K562 (cell line): ENCODE results near the gene BNIP5. TPM values are rescaled to one million over a fixed set of nuclear protein-coding genes. Genes with fewer than 3 reads are reported as not detected.
A peak's percentile ranks its signal among the peaks of the same experiment; 100 is the strongest.

Experiments used
- CHCHD3 ChIP-seq: fragments of 250-450 bp; sonication (Bioruptor Pico); IDR thresholded peaks from 2 replicates; pipeline ENCODE4 v2.1.2; 2022; ENCODE audit warnings: mild to moderate bottlenecking
- ESRRB ChIP-seq: fragments of 250-450 bp; sonication (Bioruptor Pico); IDR thresholded peaks from 2 replicates; pipeline ENCODE4 v1.5.0; 2020; ENCODE audit warnings: mild to moderate bottlenecking, moderate library complexity, borderline replicate concordance
- ETS2 ChIP-seq: IDR thresholded peaks from 2 replicates; pipeline ENCODE4 v1.6.1; 2016; ENCODE audit warnings: borderline replicate concordance, missing genetic modification characterization, mild to moderate bottlenecking, moderate library complexity, missing compliant biosample characterization; ENCODE audit not compliant: poor library complexity, severe bottlenecking
- PHB2 ChIP-seq: fragments of 450-650 bp; IDR thresholded peaks from 2 replicates; pipeline ENCODE4 v1.6.1; 2017; ENCODE audit warnings: low read depth
- PHF21A ChIP-seq: fragments of 450-650 bp; IDR thresholded peaks from 2 replicates; pipeline ENCODE4 v1.6.1; 2017; ENCODE audit warnings: low read depth, borderline replicate concordance
- SUPT5H ChIP-seq: fragments of 450-650 bp; IDR thresholded peaks from 2 replicates; pipeline ENCODE4 v1.6.1; 2016
- XRCC3 ChIP-seq: fragments of 450-650 bp; IDR thresholded peaks from 2 replicates; pipeline ENCODE4 v1.6.1; 2017; ENCODE audit warnings: mild to moderate bottlenecking, moderate library complexity
- ZBTB49 ChIP-seq: sonication (generic); formaldehyde crosslinking; IDR thresholded peaks from 2 replicates; pipeline ENCODE4 v1.8.0; 2022; ENCODE audit warnings: missing genetic modification reagents, mild to moderate bottlenecking, borderline replicate concordance
- ZNF217 ChIP-seq: sonication (generic); formaldehyde crosslinking; IDR thresholded peaks from 2 replicates; pipeline ENCODE4 v1.8.0; 2022; ENCODE audit warnings: mild to moderate bottlenecking, missing genetic modification reagents
- ZNF282 ChIP-seq: sonication (generic); formaldehyde crosslinking; IDR thresholded peaks from 2 replicates; pipeline ENCODE4 v1.8.1; 2023; ENCODE audit warnings: missing genetic modification reagents
- ZNF780A ChIP-seq: fragments of 250-450 bp; sonication (Bioruptor Pico); IDR thresholded peaks from 2 replicates; pipeline ENCODE4 v1.5.0; 2021; ENCODE audit warnings: mild to moderate bottlenecking
- ZSCAN29 ChIP-seq: fragments of 450-650 bp; IDR thresholded peaks from 2 replicates; pipeline ENCODE4 v1.6.1; 2017
- polyA plus RNA-seq, 8 experiments: library from polyadenylated mRNA; depleted of rRNA in 4 of 8; stranded (reverse) in 5 of 8; unstranded in 3 of 8; fragments of >200 nt; fragmentation: Nextera tagmentation in 2 of 8; fragmentation: Illumina TruSeq in 1 of 8; extraction: Ambion mirVana in 2 of 8; extraction: Trizol in 1 of 8; gene quantifications; 2 replicates each; pipeline versions ENCODE4 v1.2.1 to v1.2.3, GENCODE V29; 2011 to 2014; ENCODE audit warnings: inconsistent platforms in 1 of 8, missing spikeins in 1 of 8
- total RNA-seq, 7 experiments: library from RNA; depleted of rRNA in 6 of 7; stranded (reverse); fragments of >200 nt in 6 of 7; fragmentation: Illumina TruSeq in 2 of 7; extraction: Trizol in 2 of 7; gene quantifications; 2 replicates each; pipeline versions ENCODE4 v1.2.1 to v1.2.3, GENCODE V29; 2011 to 2021; ENCODE audit warnings: low replicate concordance in 1 of 7
- TF ChIP-seq, protein P1 (sequence below): fragments of 250-450 bp; sonication (Bioruptor Pico); IDR thresholded peaks from 2 replicates; pipeline ENCODE4 v1.5.0; 2020; ENCODE audit warnings: mild to moderate bottlenecking
- TF ChIP-seq, protein P2 (sequence below), 2 experiments: fragments of 450-650 bp; IDR thresholded peaks; 2 replicates each; pipeline ENCODE4 v1.6.1; 2016

Gene BNIP5
- total and polyA plus RNA-seq, 9 of the 15 experiments (the other 6 are each of a cell fraction or from before 2014, with no cell fraction given), result not detected

- TF ChIP-seq, protein P1, sequence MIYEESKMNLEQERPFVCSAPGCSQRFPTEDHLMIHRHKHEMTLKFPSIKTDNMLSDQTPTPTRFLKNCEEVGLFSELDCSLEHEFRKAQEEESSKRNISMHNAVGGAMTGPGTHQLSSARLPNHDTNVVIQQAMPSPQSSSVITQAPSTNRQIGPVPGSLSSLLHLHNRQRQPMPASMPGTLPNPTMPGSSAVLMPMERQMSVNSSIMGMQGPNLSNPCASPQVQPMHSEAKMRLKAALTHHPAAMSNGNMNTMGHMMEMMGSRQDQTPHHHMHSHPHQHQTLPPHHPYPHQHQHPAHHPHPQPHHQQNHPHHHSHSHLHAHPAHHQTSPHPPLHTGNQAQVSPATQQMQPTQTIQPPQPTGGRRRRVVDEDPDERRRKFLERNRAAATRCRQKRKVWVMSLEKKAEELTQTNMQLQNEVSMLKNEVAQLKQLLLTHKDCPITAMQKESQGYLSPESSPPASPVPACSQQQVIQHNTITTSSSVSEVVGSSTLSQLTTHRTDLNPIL (CRISPR knock-in tag), result no peak
- TF ChIP-seq CHCHD3 (CRISPR knock-in tag) (no peak), ZSCAN29 (no peak), XRCC3 (no peak), ZNF282 (CRISPR knock-in tag) (peak; percentile 21; the same call in 1 of the 2 replicates), PHB2 (no peak), PHF21A (no peak), ETS2 (tag) (no peak), ZBTB49 (CRISPR knock-in tag) (no peak), SUPT5H (no peak), ZNF217 (CRISPR knock-in tag) (no peak), ESRRB (CRISPR knock-in tag) (no peak), ZNF780A (CRISPR knock-in tag) (no peak)
- TF ChIP-seq, protein P2, sequence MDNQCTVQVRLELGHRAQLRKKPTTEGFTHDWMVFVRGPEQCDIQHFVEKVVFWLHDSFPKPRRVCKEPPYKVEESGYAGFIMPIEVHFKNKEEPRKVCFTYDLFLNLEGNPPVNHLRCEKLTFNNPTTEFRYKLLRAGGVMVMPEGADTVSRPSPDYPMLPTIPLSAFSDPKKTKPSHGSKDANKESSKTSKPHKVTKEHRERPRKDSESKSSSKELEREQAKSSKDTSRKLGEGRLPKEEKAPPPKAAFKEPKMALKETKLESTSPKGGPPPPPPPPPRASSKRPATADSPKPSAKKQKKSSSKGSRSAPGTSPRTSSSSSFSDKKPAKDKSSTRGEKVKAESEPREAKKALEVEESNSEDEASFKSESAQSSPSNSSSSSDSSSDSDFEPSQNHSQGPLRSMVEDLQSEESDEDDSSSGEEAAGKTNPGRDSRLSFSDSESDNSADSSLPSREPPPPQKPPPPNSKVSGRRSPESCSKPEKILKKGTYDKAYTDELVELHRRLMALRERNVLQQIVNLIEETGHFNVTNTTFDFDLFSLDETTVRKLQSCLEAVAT (IDR thresholded peaks at IDR 0.05), result peak in 1 of 2 experiments; percentile 49; a peak in 1 of 4 replicates
Measured at GRCh38 chr6:36340618-36341454, 4.1 kb upstream of the BNIP5 start (continued).
